ENCODE measurements around the gene ASIC2.

Gene ASIC2

DNA sequence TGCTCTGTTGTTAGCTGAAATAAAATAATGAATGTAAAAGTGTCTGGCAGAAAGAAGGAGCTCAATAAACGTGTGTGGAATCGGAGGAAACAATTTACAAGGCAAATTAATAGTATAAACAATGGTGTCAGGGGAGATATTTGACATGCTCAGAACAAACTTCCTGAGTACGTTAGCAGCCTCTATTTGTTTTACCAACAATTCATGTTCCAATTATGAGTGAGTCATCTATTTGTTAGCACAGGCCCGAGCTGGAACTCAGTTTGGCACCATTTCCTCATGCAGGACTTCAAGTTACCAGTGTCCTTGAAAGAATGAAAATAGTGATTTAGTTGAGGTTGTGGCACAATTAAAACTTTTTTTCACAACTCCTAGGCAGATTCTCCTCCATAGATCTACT is 9.1 kb downstream of the ASIC2 start:
- Histone ChIP-seq H3K27ac (ENCODE audit: low read depth, low read length) (no peak overlapping the region), H3K4me2 (ENCODE audit: low read length) (no peak overlapping the region)

DNA sequence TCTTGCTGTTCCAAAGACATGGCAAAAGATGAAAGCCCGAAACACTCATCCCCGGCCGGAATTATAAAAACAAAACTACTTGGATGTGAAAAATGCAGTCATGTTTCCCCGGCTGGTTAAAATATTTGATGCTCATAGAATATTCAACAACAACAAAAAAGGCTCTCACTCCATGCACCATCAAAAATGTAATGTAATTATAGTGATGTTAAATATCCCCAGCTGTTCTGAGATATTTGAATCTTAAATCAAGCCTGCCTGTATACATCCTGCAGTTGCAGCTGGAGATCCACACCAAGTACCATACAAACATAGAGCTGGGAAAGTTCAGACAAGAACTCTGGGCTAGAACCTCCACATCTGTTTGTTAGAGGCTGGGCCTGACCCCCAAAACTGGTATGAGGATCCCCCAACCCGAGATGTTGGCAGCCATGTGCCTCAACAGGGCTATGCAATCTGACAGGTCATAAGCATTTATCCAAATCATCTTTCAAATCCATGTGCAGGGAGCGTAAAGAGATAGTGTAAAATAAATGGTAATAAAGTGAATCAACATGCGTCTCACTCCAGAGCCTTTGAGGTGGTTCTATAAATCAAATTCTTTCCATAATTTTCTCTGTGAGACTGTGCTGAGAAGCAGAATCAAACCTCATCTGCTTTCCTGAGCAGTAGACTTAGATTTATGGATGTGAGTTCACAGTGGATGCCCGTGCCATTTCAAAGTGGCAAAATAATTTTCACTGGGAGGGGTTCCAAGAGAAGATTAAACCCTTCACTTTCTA is 12.7 kb downstream of the ASIC2 start:
- H3K79me2 ChIP-seq (ENCODE audit: control insufficient read depth, low read length): no peaks in the 10 kb centered on the region
- no peak overlapping the region for H3K27ac ChIP-seq (ENCODE audit: low read depth, low read length)
- H3K4me1 ChIP-seq (ENCODE audit: control insufficient read depth, low read length): no peaks in the 10 kb centered on the region
- H3K36me3 ChIP-seq (ENCODE audit: control insufficient read depth, low read length): no peaks in the 10 kb centered on the region
- no peaks in the 10 kb centered on the region for H4K20me1 ChIP-seq (ENCODE audit: control insufficient read depth, insufficient read depth, low read depth, low read length)
- H3K4me3 ChIP-seq (ENCODE audit: low read length): no peak overlapping the region
- H3K4me2 ChIP-seq (ENCODE audit: low read length): no peak overlapping the region
- H3K27me3 ChIP-seq (ENCODE audit: control insufficient read depth, low read length): no peaks in the 10 kb centered on the region
- TF ChIP-seq EZH2phosphoT487 (IDR thresholded peaks at IDR 0.05; ENCODE audit: borderline replicate concordance, low read length): no peak
- TF ChIP-seq, protein P1, sequence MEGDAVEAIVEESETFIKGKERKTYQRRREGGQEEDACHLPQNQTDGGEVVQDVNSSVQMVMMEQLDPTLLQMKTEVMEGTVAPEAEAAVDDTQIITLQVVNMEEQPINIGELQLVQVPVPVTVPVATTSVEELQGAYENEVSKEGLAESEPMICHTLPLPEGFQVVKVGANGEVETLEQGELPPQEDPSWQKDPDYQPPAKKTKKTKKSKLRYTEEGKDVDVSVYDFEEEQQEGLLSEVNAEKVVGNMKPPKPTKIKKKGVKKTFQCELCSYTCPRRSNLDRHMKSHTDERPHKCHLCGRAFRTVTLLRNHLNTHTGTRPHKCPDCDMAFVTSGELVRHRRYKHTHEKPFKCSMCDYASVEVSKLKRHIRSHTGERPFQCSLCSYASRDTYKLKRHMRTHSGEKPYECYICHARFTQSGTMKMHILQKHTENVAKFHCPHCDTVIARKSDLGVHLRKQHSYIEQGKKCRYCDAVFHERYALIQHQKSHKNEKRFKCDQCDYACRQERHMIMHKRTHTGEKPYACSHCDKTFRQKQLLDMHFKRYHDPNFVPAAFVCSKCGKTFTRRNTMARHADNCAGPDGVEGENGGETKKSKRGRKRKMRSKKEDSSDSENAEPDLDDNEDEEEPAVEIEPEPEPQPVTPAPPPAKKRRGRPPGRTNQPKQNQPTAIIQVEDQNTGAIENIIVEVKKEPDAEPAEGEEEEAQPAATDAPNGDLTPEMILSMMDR (IDR thresholded peaks at IDR 0.05; ENCODE audit: low read depth, low read length, poor library complexity, severe bottlenecking): no peak
- no peaks in the 10 kb centered on the region for H3F3A ChIP-seq (ENCODE audit: control insufficient read depth, insufficient read depth)
- no peaks in the 10 kb centered on the region for H3K9me2 ChIP-seq (replicated peaks; ENCODE audit: control insufficient read depth, low read length)
- H3K9me3 ChIP-seq (ENCODE audit: control insufficient read depth, insufficient read depth, low read length): no peaks in the 10 kb centered on the region

More for the DNA sequence above, 9.1 kb downstream of the ASIC2 start:
- H3K9me2 ChIP-seq (replicated peaks; ENCODE audit: control insufficient read depth, low read length): no peaks in the 10 kb centered on the region
- no peaks in the 10 kb centered on the region for H4K20me1 ChIP-seq (ENCODE audit: control insufficient read depth, insufficient read depth, low read depth, low read length)
- H3K9me3 ChIP-seq (ENCODE audit: control insufficient read depth, insufficient read depth, low read length): no peaks in the 10 kb centered on the region
- H3K4me3 ChIP-seq (ENCODE audit: low read length): no peak overlapping the region
- no peaks in the 10 kb centered on the region for H3F3A ChIP-seq (ENCODE audit: control insufficient read depth, insufficient read depth)
- no peaks in the 10 kb centered on the region for H3K36me3 ChIP-seq (ENCODE audit: control insufficient read depth, low read length)
- TF ChIP-seq, protein P1 (IDR thresholded peaks at IDR 0.05; ENCODE audit: low read depth, low read length, poor library complexity, severe bottlenecking): no peak
- no peak for TF ChIP-seq EZH2phosphoT487 (IDR thresholded peaks at IDR 0.05; ENCODE audit: borderline replicate concordance, low read length)
- no peaks in the 10 kb centered on the region for H3K79me2 ChIP-seq (ENCODE audit: control insufficient read depth, low read length)
- H3K4me1 ChIP-seq (ENCODE audit: control insufficient read depth, low read length): no peaks in the 10 kb centered on the region
- H3K27me3 ChIP-seq (ENCODE audit: control insufficient read depth, low read length): no peaks in the 10 kb centered on the region

DNA sequence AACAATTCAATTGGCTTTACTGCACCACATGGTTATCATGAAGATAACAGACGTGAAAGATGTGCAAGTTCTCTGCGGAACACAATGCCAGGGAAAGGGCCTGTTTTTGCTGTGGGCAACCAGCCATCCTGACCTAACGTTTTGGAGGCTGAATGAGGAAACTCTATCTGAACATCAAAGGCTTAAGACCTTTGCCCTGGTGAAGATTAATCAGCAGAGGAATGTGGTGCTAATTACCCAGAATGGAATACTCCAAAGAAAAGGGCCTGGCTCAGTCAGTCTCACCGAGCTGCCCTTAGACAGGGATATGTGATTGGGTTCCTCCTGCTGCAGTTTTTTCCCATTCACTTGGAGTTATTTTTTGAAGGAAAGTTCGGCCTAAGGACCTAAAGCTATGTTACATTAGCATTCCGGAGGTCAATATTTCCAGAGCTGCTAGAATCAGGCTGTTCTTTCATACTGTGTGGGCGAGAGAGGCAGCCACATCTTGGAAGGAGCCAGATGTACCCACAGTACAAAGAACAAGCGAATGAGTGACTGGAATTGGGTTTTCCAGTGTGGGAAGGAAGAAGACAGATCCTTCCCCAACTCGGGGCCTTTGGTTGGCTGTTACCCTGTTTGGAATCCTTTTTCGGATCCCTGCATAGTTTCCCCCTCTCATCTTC is 15.5 kb downstream of the ASIC2 start:
- H3K36me3 ChIP-seq (ENCODE audit: control insufficient read depth, low read length): no peaks in the 10 kb centered on the region
- TF ChIP-seq EZH2phosphoT487 (IDR thresholded peaks at IDR 0.05; ENCODE audit: borderline replicate concordance, low read length): no peak
- TF ChIP-seq, protein P1 (IDR thresholded peaks at IDR 0.05; ENCODE audit: low read depth, low read length, poor library complexity, severe bottlenecking): no peak
- no peak overlapping the region for H3K27ac ChIP-seq (ENCODE audit: low read depth, low read length)
- no peak overlapping the region for H3K4me2 ChIP-seq (ENCODE audit: low read length)
- no peaks in the 10 kb centered on the region for H4K20me1 ChIP-seq (ENCODE audit: control insufficient read depth, insufficient read depth, low read depth, low read length)
- H3K9me3 ChIP-seq (ENCODE audit: control insufficient read depth, insufficient read depth, low read length): no peaks in the 10 kb centered on the region
- H3K4me1 ChIP-seq (ENCODE audit: control insufficient read depth, low read length): no peaks in the 10 kb centered on the region
- no peaks in the 10 kb centered on the region for H3K9me2 ChIP-seq (replicated peaks; ENCODE audit: control insufficient read depth, low read length)
- H3F3A ChIP-seq (ENCODE audit: control insufficient read depth, insufficient read depth): no peaks in the 10 kb centered on the region
- H3K27me3 ChIP-seq (ENCODE audit: control insufficient read depth, low read length): no peaks in the 10 kb centered on the region
- H3K4me3 ChIP-seq (ENCODE audit: low read length): no peak overlapping the region
- no peaks in the 10 kb centered on the region for H3K79me2 ChIP-seq (ENCODE audit: control insufficient read depth, low read length)
